Activated CD8-positive, alpha-beta T cell treated with anti-CD3 and anti-CD28 coated beads for 36 hours (primary cell): Measurements from ENCODE around the gene RIPOR3. TPM values are rescaled to one million over a fixed set of nuclear protein-coding genes. Genes with fewer than 3 reads are reported as not detected.

Experiments used
- ATAC-seq: fragments of 200-7000 bp; cut with Tn5 transposase; one replicate; pipeline ENCODE4 v1.10.0; 2021; ENCODE audit warnings: mild to moderate bottlenecking, moderate library complexity
- CTCF ChIA-PET: fragments of 350-600 bp; sonication (Branson Sonifier 250); formaldehyde crosslinking; loops from one replicate; lab custom pipeline; 2021; ENCODE audit warnings: antibody characterized with exemption; lab: Charles Lee
- POLR2A ChIA-PET: fragments of 350-600 bp; sonication (Branson Sonifier 250); formaldehyde crosslinking; loops from one replicate; lab custom pipeline; 2021; ENCODE audit warnings: antibody characterized with exemption; lab: Charles Lee
- DNase-seq: peaks from one replicate; pipeline ENCODE4 v3.0.0-alpha.2; 2020
- H3K27ac Mint-ChIP-seq: one replicate; pipeline ENCODE4 v1.8.0; 2021; ENCODE audit warnings: mild to moderate bottlenecking, mixed read lengths
- H3K27me3 Mint-ChIP-seq: one replicate; pipeline ENCODE4 v1.8.0; 2021; ENCODE audit warnings: mixed read lengths
- H3K36me3 Mint-ChIP-seq: one replicate; pipeline ENCODE4 v1.8.0; 2021; ENCODE audit warnings: low read depth, mixed read lengths
- H3K4me1 Mint-ChIP-seq: one replicate; pipeline ENCODE4 v1.8.0; 2021; ENCODE audit warnings: low read depth, mixed read lengths
- H3K4me3 Mint-ChIP-seq: one replicate; pipeline ENCODE4 v1.8.0; 2021; ENCODE audit warnings: mild to moderate bottlenecking, moderate library complexity, mixed read lengths
- H3K9me3 Mint-ChIP-seq: one replicate; pipeline ENCODE4 v1.8.0; 2021; ENCODE audit warnings: mixed read lengths
- CTCF ChIP-seq: fragments of 200-600 bp; IDR thresholded peaks from one replicate; pipeline ENCODE4 v1.8.0; 2022; ENCODE audit warnings: antibody characterized with exemption, mild to moderate bottlenecking
- intact Hi-C: fragments of 100-400 bp; cut with micrococcal nuclease; formaldehyde crosslinking; loops from one replicate; pipeline ENCODE4 v1.10.0; 2022
- total RNA-seq, 2 experiments: library from RNA; stranded (reverse); gene quantifications; one replicate each; pipeline ENCODE4 v1.2.3, GENCODE V29; 2021

RIPOR3 gene
- total RNA-seq, 2 experiments from 2014 or later, result not detected

- ATAC-seq (no peak), DNase-seq (no peak)
- Mint-ChIP-seq H3K4me3 (no peak overlapping the region), H3K27ac (no peak overlapping the region), H3K4me1 (peaks cover 2% of the 10 kb centered on the region), H3K27me3 (no peaks in the 10 kb centered on the region), H3K36me3 (no peaks in the 10 kb centered on the region), H3K9me3 (no peaks in the 10 kb centered on the region)
- POLR2A ChIA-PET, result no interaction called here
- CTCF ChIA-PET, result interaction anchor here (2.1 kb wide), 1 partner anchor 10 kb away, joined by 11 read pairs; no protein-coding TSS in a partner anchor
- TF ChIP-seq CTCF, result no peak
- intact Hi-C loops, result no loop called here
Measured at GRCh38 chr20:50598074-50598473, 93.3 kb downstream of the RIPOR3 start.

DNA sequence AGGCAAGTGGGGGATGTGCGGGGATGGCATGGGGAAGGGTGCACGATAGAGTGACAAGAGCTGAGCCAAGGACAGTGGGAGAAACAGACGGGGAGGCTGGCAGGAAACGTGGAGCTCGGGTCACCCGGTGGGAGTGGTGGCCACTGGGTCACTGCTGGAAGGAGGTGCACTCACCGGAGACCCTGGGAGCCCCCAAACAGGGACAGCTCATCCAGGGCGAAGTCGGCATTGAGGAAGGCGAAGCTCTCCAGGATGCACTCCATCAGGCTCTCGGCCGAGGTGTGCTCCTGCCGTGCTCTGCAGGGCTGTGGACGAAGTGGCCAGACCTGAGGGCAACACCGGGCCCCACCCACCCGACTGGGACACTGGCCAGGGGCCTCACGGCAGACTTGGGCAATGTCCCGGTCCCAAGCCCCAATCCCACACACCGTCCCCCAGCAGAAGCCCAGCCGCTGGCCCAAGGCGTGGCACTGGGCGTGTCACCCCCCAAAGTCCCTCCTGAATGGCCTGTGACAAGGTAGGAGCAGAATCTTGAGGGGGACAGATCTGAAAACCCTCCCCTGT is 93.9 kb downstream of the RIPOR3 start:
- ChIA-PET POLR2A (interaction anchor here (0.9 kb wide), 1 partner anchor 12 kb away, joined by 3 read pairs; no protein-coding TSS in a partner anchor), CTCF (interaction anchor here (2.1 kb wide), 1 partner anchor 9 kb away, joined by 11 read pairs; no protein-coding TSS in a partner anchor)
- no peaks in the 10 kb centered on the region for H3K27me3 Mint-ChIP-seq
- intact Hi-C loops, result no loop called here
- no peak overlapping the region for H3K27ac Mint-ChIP-seq
- ATAC-seq (no peak), DNase-seq (no peak)
- no peak overlapping the region for H3K4me3 Mint-ChIP-seq
- no peaks in the 10 kb centered on the region for H3K9me3 Mint-ChIP-seq
- no peak for TF ChIP-seq CTCF
- no peaks in the 10 kb centered on the region for H3K36me3 Mint-ChIP-seq
- peaks cover 2% of the 10 kb centered on the region for H3K4me1 Mint-ChIP-seq

- intact Hi-C loops, result no loop called here
- no peak for DNase-seq
- H3K36me3 Mint-ChIP-seq, result no peaks in the 10 kb centered on the region
- no peak for TF ChIP-seq CTCF
- CTCF ChIA-PET, result interaction anchor here (2.1 kb wide), 1 partner anchor 8 kb away, joined by 11 read pairs; no protein-coding TSS in a partner anchor
- H3K4me1 Mint-ChIP-seq, result peaks cover 2% of the 10 kb centered on the region
- POLR2A ChIA-PET, result interaction anchor here (0.6 to 0.9 kb wide), 2 partner anchors 11 to 1256 kb away, joined by 3 read pairs; no protein-coding TSS in a partner anchor
- H3K9me3 Mint-ChIP-seq, result no peaks in the 10 kb centered on the region
- no peaks in the 10 kb centered on the region for H3K27me3 Mint-ChIP-seq
- no peak overlapping the region for H3K4me3 Mint-ChIP-seq
- ATAC-seq, result no peak
- H3K27ac Mint-ChIP-seq, result no peak overlapping the region
Measured at GRCh38 chr20:50596694-50597021, 94.7 kb downstream of the RIPOR3 start.

GRCh38 chr20:50595988-50596693 is 95.2 kb downstream of the RIPOR3 start:
- Mint-ChIP-seq H3K36me3 (no peaks in the 10 kb centered on the region), H3K4me3 (no peak overlapping the region), H3K4me1 (peaks cover 2% of the 10 kb centered on the region), H3K9me3 (no peaks in the 10 kb centered on the region), H3K27ac (no peak overlapping the region), H3K27me3 (no peaks in the 10 kb centered on the region)
- CTCF ChIA-PET, result interaction anchor here (0.6 to 2.1 kb wide), 3 partner anchors 8 to 137 kb away, joined by 3 to 11 read pairs (median 4); no protein-coding TSS in a partner anchor
- ATAC-seq (no peak), DNase-seq (no peak)
- no peak for TF ChIP-seq CTCF
- intact Hi-C loops, result no loop called here
- POLR2A ChIA-PET, result interaction anchor here (0.8 kb wide), 1 partner anchor 8 kb away, joined by 3 read pairs; no protein-coding TSS in a partner anchor

GRCh38 chr20:50595433-50595895 is 95.9 kb downstream of the RIPOR3 start:
- Mint-ChIP-seq H3K27ac (no peak overlapping the region), H3K36me3 (no peaks in the 10 kb centered on the region)

More at GRCh38 chr20:50595433-50595895, 95.9 kb downstream of the RIPOR3 start:
- no peak overlapping the region for H3K4me3 Mint-ChIP-seq
- intact Hi-C loops, result no loop called here
- H3K9me3 Mint-ChIP-seq, result no peaks in the 10 kb centered on the region
- ATAC-seq (no peak), DNase-seq (no peak)
- POLR2A ChIA-PET, result interaction anchor here (0.8 to 1.3 kb wide), 2 partner anchors 9 to 10 kb away, joined by 3 to 4 read pairs; no protein-coding TSS in a partner anchor
- TF ChIP-seq CTCF, result no peak
- no peaks in the 10 kb centered on the region for H3K27me3 Mint-ChIP-seq
- peaks cover 2% of the 10 kb centered on the region for H3K4me1 Mint-ChIP-seq
- CTCF ChIA-PET, result interaction anchor here (1.1 to 1.4 kb wide), 3 partner anchors 9 to 154 kb away, joined by 3 to 4 read pairs (median 4); no protein-coding TSS in a partner anchor
